NCI-H1105 (cell line): ENCODE data around the gene TNNC1.

Source experiments
- DNase-seq: peaks from one replicate; lab custom pipeline; 2025; lab: John Stamatoyannopoulos, UW

Gene TNNC1

DNA sequence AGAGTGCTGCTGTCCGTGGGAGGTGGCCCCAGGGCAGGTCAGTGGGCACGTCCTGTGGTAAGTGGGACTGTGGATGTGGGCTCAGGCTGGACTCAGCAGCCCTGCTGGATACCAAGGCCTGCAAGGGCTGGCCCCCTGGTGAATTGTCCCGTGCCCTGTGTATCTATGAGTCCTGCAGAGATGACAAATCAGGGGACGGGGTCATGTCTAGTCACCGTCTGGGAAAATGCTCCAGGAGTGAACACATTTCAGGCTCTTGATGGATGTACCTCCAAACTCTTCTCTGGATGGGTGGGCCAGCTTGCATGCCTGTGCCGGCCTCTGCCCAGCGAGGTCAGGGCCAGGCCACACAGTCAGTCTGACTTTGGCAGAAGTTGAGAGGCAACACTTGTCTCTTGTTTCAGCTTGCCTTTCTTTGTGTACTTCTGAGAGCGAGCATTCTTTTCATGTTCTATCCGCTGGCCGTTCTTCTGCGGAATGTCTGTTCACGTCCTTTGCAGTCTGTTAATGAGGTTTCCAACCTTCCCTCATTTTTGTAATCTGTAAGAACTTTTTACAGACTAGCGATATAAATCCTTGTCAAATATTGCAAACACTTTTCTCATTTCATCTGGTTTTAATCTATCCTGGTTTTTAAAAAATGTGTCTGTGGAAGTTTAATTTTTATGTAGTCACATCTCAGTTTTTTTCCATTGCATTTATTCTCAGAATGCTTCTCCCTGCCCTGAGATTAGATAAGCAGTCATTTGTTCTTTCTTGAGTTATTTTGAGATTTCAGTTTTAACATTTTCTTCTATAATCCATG, 29.9 kb upstream of the TNNC1 start:
- DNase-seq, result no peak

DNA sequence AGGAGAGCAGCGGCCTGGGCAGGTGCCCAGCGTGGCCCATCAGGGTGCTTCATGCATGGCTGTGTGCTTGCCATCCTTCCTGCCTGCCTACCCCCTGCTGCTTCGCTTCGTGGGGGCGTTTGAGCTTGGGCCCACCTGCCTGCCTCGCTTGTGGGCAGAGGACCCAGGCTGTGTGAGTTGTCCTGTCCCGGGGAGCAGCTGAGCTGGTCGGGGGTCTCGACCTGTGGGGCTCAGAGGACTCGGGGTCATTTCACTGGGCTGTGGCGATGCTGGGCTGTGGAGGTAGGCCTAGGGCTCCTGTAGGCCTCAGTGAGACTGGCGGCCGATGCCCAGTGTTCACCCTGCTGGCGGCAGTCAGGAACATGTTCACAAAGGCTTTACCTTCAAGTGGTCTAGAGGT, 29.2 kb upstream of the TNNC1 start:
- no peak for DNase-seq

DNA sequence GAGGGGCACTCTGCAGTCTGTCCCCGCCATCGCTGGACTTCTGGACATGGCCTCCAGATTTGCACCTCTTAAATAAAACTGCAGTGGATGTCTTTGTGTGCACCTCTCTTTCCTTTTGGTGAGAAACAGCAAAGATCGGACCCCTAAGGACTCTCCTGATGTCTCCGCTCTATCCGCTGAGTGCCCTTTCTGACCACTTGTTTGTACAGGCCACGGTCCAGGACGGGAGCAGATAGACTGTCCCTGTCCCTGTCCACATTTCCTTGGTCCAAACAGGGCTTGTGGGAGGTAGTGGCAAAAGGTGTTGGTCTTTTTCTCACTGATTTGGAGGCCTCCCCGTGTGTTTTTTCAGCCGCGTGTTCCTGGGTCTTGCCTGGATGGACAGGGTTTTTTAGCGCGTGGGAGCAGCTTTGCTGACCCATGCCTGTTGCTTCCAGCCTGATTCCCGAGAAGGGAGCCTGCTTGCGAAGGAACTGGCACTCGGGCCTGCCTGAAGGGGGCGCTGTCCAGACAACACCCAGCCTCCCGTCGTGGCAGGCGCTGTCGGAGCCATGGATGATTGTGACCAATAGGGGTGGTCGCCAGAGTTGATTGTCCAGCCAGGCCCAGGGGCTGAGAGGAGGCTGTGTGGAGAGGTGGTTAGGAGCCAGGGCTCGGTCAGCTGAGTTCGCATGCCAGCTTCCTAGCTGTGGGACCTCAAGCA, 28.1 kb upstream of the TNNC1 start:
- DNase-seq, result no peak

DNA sequence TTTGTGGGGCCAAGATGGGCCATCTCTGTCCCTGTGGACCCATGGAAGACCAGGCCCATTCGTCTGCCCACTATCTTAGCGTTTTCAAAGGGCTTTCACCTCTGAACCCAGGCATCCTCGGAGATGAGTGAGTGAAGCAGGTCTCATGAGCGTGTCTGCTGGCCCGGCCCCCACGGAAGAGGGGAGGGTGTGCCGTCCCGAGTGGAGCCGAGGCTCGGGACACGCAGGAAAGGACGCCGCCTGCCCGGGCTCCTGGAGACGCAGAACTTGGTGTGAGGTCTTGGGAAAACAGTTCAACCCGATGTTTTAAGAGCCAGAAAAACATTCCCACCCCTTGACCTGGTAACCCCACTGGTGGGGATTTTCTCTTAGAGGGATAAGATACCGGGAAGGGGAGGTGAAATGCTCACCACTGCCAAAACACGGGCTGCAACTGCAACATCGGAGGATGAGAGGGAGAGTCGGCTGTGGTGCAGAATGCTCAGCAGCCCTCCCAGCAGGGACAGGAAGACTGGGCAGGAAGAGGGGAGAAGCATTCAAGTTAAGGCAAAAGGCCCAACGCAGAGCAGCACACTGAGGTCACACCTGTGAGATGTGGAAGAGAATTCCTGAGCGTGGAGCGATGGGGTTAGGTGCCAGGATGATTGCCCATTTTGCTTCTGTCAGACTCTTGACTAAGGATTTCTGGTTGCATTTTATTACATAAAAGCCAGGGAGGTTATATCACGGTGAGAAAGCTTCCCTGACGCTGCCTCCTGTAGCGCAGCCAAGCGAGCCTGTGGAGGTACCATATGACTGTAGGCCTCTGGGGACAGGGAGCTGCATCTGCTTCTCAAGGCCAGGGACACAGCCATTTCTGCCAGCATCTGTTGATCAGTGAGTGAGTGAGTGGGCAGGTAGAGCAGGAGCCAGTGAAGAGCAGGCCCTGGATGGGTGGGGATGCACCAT, 27.2 kb upstream of the TNNC1 start:
- DNase-seq, result no peak

DNA sequence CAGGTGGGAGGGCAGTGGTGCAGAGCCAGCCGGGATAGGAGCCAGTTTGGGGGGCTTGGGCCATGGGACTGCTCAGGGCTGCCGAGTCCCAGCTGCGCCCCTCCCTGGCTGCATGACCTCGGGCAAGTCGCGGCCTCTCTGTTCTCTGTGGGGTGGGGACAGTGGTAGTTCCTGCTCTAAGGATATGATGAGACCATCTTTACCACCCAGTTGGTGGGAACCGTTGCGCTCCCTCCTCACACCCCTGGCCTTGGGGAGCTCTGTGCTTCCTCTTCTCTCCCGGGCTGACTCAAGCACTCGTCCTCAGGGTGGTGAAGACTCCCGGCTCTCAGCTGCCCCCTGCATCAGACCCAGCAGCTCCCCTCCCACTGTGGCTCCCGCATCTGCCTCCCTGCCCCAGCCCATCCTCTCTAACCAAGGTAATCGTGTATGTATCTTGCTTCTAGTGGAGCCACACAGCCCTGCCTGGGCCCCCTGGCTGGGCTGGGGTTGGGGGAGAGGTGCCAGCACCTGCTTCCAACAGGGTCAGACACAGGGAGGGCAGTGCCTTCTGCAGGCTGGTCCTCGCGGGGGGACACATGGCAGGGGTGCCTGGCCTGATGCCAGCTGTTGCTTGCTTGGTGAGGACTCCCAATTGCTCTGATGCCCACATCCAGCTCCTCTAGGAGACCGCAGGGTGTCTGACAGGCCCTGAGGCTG, 26.2 kb upstream of the TNNC1 start:
- DNase-seq, result no peak

DNA sequence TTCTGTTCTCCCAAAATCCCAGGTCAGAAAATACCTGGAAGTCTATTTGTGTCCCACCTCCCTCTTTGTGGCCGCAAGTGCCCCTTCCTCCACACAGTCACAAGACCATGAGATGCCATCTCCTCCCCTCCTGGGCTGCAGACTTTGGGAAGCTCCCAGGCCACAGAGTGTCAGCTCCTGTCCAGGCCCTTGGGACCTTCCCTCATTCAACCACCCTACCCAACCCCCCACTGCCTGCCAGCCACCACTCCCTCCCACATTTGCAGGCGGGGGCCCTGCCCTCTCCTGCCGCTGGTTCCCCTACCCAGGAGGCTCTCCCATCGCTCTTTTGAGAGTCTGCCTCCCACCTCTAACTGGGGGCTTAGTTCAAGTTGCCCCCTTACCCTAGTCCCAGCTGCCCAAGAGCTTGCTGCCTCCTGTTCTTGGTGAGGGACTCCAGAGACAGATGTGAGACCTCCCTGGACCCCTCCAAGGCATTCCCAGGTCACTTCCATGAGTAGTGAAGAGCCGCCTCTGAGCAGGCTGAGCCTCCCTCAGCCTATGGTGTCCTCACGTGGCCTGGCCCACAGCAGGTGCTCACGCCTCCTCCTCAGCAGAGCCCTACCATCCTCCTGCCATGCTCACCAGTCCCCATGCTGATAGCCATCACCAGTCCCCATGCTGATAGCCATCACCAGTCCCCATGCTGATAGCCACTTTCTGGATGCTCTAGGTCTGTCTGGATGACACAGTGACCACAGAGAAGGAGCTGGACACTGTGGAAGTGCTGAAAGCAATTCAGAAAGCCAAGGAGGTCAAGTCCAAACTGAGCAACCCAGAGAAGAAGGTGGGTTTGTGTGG, 25.4 kb upstream of the TNNC1 start:
- DNase-seq, result no peak

DNA sequence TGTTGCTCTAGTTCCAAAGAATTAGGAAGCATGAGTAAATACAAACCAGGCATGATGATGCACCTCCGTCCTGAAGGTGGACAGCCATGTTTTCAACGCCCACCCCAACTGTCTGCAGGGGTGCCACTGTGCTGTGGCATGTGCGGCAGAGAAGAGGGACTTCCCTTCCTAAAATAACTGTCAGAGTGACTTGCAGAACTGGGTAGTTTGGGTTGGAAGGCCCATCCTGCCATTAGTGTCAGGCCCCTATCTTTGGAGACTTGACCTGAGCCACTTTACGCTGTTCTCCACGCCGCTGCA, 23.9 kb upstream of the TNNC1 start:
- DNase-seq, result no peak

DNA sequence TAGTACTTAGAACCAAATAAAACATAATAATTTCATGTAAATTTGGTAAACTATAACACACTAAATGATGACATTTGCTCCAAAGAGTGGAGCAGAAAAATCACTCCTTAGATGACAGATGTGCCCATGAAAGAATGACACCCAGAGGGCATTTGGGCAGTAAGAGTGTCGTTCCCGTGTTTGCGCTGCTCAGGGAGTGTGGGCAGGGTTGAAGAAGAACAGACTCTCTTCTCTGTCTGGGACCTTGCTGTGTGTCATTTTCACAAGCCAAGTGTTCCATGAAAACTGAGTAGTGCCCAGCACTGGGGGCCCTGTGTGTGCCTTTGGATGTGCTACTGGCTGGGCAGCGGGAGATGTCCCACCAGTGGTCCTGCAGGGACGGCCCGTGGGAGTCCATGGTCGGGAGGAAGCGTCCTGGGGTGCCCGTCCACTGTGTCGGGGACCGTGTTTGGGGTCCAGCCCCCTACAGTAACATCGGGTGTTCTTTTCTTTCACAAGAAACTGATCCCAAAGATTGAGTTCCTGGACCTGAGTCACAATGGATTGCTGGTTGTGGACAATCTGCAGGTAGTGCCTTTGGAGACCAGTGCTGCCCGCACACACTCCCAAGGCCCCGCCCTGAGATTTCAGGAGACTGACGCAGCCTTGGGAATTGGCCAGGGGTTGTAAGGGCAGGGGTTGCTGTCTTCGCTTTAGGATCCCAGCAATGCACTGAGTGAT, 23.4 kb upstream of the TNNC1 start:
- no peak for DNase-seq

DNA sequence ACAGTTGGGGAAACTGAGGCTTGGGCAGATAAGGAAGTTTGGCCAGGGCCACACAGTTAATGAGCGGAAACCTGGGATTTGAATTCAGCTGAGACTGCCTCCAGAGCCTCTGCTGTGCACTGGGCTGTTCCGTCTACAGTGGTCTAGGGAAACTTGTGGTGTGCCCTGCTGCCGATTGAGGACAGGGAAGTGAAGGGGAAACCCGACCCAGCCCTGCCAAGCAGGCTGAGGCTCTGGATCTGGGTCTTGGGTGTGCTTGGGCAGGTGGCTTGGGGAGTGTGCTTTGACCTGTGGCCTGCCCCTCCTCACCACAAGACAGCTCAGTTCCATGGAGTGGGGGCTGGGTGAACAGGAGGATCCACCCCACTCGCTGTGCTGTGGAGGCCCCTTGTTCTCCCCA, 19.2 kb upstream of the TNNC1 start:
- DNase-seq, result no peak

DNA sequence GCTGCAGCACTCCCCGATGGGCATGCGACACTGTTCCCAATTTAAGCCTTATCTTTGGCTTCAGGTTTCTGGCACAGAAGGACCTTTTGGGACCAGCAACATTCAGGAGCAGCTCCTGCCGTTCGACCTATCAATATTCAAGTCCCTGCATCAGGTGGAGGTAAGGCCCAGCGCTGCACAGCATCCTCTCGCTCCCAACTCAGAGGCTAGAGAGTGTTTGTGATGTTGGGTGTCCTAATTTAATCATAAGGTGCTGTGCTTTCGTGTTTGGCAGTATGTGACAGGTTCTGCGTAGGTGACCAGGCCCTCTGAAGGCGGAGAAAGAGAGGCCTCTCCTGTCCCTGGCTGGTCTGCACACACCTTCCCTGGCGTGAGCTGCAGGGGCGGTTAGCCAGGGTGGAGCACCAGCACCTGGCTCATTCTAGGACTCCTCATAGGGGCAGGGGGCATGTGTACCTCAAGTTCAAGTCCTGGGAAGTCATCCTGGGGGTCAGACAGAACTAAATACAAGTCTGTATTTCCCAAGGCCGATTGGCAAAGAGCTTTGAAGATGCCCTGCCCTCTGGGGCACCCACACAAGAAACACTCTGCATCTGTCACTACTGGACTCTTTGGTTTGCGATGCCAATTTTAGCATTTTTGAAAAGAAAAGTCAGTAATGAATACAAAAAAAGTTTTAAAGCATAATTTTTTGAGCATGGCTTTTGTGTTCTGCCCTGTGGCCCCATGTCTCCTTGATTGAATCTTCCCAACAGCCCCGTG, 18.6 kb upstream of the TNNC1 start:
- DNase-seq, result no peak

DNA sequence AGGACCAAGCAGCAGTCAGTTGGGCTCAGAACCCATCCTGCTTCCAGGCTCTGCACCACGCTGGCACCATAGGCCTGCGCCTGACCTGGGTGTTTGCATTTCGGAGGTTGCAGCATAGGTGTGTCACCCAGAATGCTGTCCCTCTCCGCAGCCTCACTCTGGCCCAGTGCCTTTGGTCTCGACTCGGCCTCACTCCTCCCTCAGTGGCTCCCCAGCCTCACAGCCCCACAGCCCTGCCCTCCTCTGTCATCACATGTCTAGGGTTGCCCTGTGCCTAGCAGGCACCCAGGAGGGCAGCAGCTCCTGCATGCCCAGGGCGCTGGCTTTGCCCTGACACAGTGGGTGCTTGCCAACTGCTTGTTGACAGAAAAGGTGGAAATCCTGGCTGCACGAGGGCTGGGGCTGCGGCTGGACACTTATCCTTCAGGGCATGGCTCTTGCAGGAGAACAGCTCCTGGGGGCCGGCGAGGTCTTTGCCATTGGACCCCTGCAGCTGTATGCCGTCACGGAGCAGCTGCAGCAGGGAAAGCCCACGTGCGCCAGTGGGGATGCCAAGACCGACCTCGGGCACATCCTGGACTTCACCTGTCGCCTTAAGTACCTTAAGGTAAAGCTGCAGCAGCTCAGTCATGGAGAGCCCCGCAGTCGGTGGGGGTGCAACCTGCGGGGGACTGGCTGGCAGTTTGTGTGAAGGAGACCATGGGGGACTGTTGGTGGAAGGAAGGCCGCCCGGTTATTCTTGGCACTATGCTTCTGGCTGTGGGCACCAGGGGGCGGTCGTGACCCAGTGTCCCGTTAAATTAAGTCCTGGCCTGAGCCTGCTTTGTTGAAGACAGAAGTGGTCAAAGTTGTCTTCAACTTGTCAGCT, 17.8 kb upstream of the TNNC1 start:
- no peak for DNase-seq

DNA sequence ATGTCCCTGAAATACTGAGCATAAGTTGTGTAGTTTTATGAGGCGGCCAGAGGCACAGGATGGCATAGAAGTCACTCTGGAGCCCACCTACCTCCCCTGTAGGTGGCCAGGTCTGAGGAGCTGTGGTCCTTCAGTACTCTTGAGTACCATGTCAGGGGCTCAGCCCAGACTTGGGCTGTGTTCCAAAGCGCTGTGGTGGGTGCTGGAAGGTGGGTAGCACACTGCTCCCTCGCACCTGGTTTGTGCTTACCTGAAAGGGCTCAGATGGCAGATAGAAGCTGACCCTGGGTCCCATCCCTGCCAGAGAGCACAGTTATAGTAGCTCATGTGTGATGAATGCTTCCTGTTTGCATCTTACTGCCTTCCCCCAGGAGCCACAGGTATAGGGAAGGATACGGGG, 17.1 kb upstream of the TNNC1 start:
- no peak for DNase-seq

DNA sequence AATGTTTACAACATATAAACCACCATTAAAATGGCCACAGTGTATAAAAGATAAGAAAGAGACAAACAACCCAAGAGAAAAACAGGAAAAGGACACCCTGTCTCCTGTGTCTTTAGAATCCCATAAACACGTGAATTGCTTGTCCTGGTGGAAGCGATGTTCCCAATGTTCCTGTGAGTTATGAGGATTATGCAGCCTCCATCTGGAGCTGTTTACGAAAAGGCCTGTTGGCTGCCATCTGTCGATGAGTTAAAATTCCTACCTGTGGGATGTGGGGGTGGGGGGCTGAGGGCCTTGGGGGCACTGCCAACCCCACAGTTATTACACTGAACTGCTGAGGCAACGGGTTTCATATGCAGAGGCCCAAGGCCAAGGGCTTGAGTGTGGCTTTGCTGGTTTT, 15.2 kb upstream of the TNNC1 start:
- DNase-seq, result no peak

DNA sequence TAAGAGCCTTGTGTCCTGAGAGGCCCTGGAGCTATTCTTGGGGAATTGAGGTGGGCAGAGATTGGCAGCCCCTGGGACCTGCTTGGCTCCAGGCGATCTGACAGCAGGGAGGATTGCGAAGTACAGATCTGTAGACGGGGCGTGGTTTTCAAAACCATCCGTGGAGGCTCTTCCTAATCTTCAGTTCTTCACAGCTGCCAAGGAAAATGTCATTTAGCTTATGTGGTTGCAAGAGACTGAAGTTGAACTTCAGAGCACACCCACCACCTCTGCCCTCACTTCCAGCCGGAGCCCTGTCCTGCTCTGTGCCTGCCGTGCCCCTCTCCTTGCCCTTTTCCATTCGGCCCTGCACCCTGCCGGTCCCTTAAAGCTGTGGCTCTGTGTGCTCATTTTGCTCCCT, 14.5 kb upstream of the TNNC1 start:
- DNase-seq, result no peak

DNA sequence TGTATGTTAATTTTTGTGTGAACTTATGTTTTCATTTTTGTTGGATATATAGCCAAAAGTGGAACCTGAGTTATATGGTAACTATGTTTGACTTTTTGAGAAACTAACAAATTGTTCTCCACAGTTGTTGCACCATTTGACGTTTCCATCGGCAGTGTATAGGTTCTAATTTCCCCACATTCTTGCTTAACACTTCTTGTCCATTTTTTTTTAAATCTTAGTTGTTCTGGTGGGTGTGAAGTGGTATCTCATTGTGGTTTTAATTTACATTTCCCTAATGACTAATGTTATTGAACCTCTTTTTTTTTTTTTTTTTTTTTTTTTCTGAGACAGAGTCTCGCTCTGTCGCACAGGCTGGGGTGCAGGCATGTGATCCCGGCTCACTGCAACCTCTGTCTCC, 9.6 kb upstream of the TNNC1 start:
- no peak for DNase-seq

DNA sequence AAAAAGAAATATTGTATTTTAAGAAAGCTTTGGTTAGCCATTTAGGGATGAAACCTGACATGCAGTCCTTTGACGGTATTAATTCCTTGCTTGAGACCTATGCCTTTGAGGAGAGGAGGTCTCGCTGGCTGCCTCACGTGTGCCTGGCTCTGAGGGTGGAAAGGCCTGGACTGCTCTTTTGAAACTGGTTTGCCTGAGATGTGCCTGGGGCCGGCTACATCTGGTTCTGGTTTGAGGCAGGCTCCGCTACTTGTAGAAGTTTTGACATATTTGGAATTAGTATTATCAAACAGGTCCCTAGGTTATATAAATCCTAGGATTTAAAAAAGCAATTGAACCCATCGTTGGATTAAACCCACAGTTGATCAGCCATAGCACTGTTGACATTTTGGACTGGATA, 8.0 kb upstream of the TNNC1 start:
- DNase-seq, result no peak

DNA sequence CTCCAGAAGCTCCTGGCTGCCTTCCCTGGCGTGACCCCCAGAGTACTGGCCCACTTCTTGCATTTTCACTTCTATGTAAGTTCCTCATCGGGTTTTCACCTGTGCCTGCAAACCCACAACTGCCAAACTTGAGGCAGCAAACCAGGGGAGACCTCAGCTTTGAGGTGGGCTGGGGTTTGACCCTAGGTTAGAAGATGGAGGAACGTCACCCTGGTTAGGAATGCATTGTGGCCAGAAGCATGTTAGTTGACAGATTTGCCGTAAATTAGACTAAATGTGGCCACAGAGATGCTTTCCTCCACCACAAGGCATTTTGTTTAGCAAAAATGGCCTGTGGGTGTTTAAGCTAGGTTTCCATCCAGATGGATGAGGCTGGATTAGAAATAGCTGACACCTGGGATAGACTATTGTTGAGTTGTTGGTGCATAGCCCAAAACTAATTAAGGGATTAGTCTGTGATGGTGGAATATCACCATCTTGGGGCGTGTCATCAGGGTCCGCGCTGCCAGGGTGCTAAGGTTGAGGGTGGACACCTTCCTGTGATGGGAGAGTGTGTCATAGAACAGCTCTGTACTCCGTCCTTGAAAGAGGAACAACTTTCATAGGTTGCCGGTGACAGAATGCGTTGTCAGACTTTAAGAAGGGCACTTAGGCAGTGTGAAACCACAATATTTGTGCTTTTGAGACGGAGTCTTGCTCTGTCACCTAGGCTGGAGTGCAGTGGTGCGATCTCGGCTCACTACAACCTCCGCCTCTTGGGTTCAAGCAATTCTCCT, 5.1 kb upstream of the TNNC1 start:
- no peak for DNase-seq
